ENCODE data around the gene SACM1L.
A peak's percentile ranks its signal among the peaks of the same experiment; 100 is the strongest.

SACM1L gene

GRCh38 chr3:45737234-45737633 is 48.0 kb downstream of the SACM1L start:
- Histone ChIP-seq H3K9me3 (no peaks in the 10 kb centered on the region), H3K4me3 (ENCODE audit: low read depth in 1 of 2, low read length in 1 of 2) (no peak overlapping the region), H3K27me3 (no peaks in the 10 kb centered on the region), H3K4me1 (ENCODE audit: control insufficient read depth in 1 of 2, insufficient read depth in 1 of 2, low read depth in 1 of 2, low read length in 1 of 2) (peaks cover 5 to 10% of the 10 kb centered on the region in 2 experiments), H3K27ac (no peak overlapping the region), H3K36me3 (peaks cover 96% of the 10 kb centered on the region)
- no peak for TF ChIP-seq CTCF (IDR thresholded peaks at IDR 0.05)

- no peak for TF ChIP-seq CTCF (IDR thresholded peaks at IDR 0.05)
- Histone ChIP-seq H3K36me3 (peaks cover 99% of the 10 kb centered on the region), H3K9me3 (no peaks in the 10 kb centered on the region), H3K4me3 (ENCODE audit: low read depth in 1 of 2, low read length in 1 of 2) (no peak overlapping the region), H3K4me1 (ENCODE audit: control insufficient read depth in 1 of 2, insufficient read depth in 1 of 2, low read depth in 1 of 2, low read length in 1 of 2) (peaks cover 5 to 10% of the 10 kb centered on the region in 2 experiments), H3K27ac (no peak overlapping the region), H3K27me3 (no peaks in the 10 kb centered on the region)
Measured at GRCh38 chr3:45739991-45740390, 50.8 kb downstream of the SACM1L start.

- no peaks in the 10 kb centered on the region for H3K27me3 ChIP-seq
- H3K4me3 ChIP-seq (ENCODE audit: low read depth in 1 of 2, low read length in 1 of 2), result no peak overlapping the region
- no peak overlapping the region for H3K27ac ChIP-seq
- no peak for TF ChIP-seq CTCF (IDR thresholded peaks at IDR 0.05)
- peaks cover 5 to 10% of the 10 kb centered on the region in 2 experiments for H3K4me1 ChIP-seq (ENCODE audit: control insufficient read depth in 1 of 2, insufficient read depth in 1 of 2, low read depth in 1 of 2, low read length in 1 of 2)
- no peaks in the 10 kb centered on the region for H3K9me3 ChIP-seq
- H3K36me3 ChIP-seq, result peaks cover 99% of the 10 kb centered on the region
Measured at GRCh38 chr3:45741247-45741646, 52.1 kb downstream of the SACM1L start.

- Histone ChIP-seq H3K9me3 (no peaks in the 10 kb centered on the region), H3K36me3 (peaks cover 99% of the 10 kb centered on the region), H3K27me3 (no peaks in the 10 kb centered on the region), H3K4me3 (ENCODE audit: low read depth in 1 of 2, low read length in 1 of 2) (no peak overlapping the region), H3K4me1 (ENCODE audit: control insufficient read depth in 1 of 2, insufficient read depth in 1 of 2, low read depth in 1 of 2, low read length in 1 of 2) (peaks cover 5 to 10% of the 10 kb centered on the region in 2 experiments), H3K27ac (peak overlapping the region; percentile 6)
- TF ChIP-seq CTCF (IDR thresholded peaks at IDR 0.05), result no peak
Measured at GRCh38 chr3:45741742-45742460, 52.7 kb downstream of the SACM1L start.

- H3K4me1 ChIP-seq (ENCODE audit: control insufficient read depth in 1 of 2, insufficient read depth in 1 of 2, low read depth in 1 of 2, low read length in 1 of 2), result peaks cover 5 to 10% of the 10 kb centered on the region in 2 experiments
- peaks cover 99% of the 10 kb centered on the region for H3K36me3 ChIP-seq
- H3K4me3 ChIP-seq (ENCODE audit: low read depth in 1 of 2, low read length in 1 of 2), result no peak overlapping the region
- no peak for TF ChIP-seq CTCF (IDR thresholded peaks at IDR 0.05)
- H3K9me3 ChIP-seq, result no peaks in the 10 kb centered on the region
- H3K27me3 ChIP-seq, result no peaks in the 10 kb centered on the region
- H3K27ac ChIP-seq, result no peak overlapping the region
Measured at GRCh38 chr3:45742461-45743089, 53.4 kb downstream of the SACM1L start.
